ENCODE measurements around the gene CDS2. TPM values are rescaled to one million over a fixed set of nuclear protein-coding genes. Genes with fewer than 3 reads are reported as not detected.

The CDS2 gene
- total and polyA plus RNA-seq, 2 of the 13 experiments (the other 11 are each of a cell fraction or from before 2014, with no cell fraction given), result 81.3 to 153 TPM

DNA sequence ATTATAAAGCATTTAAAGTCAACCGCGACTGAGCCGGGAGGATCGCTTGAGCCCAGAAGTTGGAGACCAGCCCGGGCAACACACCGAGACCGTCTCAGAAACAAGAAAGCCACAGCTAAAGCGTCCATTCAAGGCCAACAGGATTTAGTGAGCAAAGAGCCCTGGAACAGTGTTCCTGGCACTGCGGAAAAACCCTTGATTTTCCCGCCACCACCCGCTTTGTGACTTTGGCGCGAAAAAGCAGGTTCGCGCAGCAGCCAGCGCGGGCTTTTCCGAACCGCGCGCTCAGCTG is 7.7 kb upstream of the CDS2 start (continued):
- no peak for TF ChIP-seq ZNF446 (CRISPR knock-in tag; IDR thresholded peaks at IDR 0.05)
- no peak for TF ChIP-seq FOSL2 (CRISPR knock-in tag; IDR thresholded peaks at IDR 0.05)
- TF ChIP-seq PAX8 (CRISPR knock-in tag; IDR thresholded peaks at IDR 0.05; ENCODE audit: borderline replicate concordance), result no peak
- TF ChIP-seq DR1 (CRISPR knock-in tag; IDR thresholded peaks at IDR 0.05), result no peak
- TF ChIP-seq, protein P1, sequence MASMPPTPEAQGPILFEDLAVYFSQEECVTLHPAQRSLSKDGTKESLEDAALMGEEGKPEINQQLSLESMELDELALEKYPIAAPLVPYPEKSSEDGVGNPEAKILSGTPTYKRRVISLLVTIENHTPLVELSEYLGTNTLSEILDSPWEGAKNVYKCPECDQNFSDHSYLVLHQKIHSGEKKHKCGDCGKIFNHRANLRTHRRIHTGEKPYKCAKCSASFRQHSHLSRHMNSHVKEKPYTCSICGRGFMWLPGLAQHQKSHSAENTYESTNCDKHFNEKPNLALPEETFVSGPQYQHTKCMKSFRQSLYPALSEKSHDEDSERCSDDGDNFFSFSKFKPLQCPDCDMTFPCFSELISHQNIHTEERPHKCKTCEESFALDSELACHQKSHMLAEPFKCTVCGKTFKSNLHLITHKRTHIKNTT (CRISPR knock-in tag; IDR thresholded peaks at IDR 0.05), result no peak
- no peak for TF ChIP-seq ZNF260 (CRISPR knock-in tag; IDR thresholded peaks at IDR 0.05; ENCODE audit: borderline replicate concordance, low read depth)
- TF ChIP-seq KDM3A (CRISPR knock-in tag; IDR thresholded peaks at IDR 0.05; ENCODE audit: low read depth), result no peak; the same call in 1 of the 2 replicates
- TF ChIP-seq U2AF2 (IDR thresholded peaks at IDR 0.05; ENCODE audit: low read depth, low read length), result no peak
- TF ChIP-seq, protein P2, sequence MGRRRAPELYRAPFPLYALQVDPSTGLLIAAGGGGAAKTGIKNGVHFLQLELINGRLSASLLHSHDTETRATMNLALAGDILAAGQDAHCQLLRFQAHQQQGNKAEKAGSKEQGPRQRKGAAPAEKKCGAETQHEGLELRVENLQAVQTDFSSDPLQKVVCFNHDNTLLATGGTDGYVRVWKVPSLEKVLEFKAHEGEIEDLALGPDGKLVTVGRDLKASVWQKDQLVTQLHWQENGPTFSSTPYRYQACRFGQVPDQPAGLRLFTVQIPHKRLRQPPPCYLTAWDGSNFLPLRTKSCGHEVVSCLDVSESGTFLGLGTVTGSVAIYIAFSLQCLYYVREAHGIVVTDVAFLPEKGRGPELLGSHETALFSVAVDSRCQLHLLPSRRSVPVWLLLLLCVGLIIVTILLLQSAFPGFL (CRISPR knock-in tag; IDR thresholded peaks at IDR 0.05), result no peak
- TF ChIP-seq RBM22 (optimal IDR thresholded peaks at IDR 0.05; ENCODE audit: low read length), result no peak
- TF ChIP-seq, protein P3, sequence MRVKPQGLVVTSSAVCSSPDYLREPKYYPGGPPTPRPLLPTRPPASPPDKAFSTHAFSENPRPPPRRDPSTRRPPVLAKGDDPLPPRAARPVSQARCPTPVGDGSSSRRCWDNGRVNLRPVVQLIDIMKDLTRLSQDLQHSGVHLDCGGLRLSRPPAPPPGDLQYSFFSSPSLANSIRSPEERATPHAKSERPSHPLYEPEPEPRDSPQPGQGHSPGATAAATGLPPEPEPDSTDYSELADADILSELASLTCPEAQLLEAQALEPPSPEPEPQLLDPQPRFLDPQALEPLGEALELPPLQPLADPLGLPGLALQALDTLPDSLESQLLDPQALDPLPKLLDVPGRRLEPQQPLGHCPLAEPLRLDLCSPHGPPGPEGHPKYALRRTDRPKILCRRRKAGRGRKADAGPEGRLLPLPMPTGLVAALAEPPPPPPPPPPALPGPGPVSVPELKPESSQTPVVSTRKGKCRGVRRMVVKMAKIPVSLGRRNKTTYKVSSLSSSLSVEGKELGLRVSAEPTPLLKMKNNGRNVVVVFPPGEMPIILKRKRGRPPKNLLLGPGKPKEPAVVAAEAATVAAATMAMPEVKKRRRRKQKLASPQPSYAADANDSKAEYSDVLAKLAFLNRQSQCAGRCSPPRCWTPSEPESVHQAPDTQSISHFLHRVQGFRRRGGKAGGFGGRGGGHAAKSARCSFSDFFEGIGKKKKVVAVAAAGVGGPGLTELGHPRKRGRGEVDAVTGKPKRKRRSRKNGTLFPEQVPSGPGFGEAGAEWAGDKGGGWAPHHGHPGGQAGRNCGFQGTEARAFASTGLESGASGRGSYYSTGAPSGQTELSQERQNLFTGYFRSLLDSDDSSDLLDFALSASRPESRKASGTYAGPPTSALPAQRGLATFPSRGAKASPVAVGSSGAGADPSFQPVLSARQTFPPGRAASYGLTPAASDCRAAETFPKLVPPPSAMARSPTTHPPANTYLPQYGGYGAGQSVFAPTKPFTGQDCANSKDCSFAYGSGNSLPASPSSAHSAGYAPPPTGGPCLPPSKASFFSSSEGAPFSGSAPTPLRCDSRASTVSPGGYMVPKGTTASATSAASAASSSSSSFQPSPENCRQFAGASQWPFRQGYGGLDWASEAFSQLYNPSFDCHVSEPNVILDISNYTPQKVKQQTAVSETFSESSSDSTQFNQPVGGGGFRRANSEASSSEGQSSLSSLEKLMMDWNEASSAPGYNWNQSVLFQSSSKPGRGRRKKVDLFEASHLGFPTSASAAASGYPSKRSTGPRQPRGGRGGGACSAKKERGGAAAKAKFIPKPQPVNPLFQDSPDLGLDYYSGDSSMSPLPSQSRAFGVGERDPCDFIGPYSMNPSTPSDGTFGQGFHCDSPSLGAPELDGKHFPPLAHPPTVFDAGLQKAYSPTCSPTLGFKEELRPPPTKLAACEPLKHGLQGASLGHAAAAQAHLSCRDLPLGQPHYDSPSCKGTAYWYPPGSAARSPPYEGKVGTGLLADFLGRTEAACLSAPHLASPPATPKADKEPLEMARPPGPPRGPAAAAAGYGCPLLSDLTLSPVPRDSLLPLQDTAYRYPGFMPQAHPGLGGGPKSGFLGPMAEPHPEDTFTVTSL (CRISPR knock-in tag; IDR thresholded peaks at IDR 0.05; ENCODE audit: borderline replicate concordance), result peak; percentile 90
- no peak; the same call in none of the 2 replicates for TF ChIP-seq ZSCAN31 (CRISPR knock-in tag; IDR thresholded peaks at IDR 0.05; ENCODE audit: low read depth)
- no peak; the same call in none of the 2 replicates for TF ChIP-seq BRCA1 (CRISPR knock-in tag; IDR thresholded peaks at IDR 0.05)
- TF ChIP-seq ELF1 (CRISPR knock-in tag; IDR thresholded peaks at IDR 0.05), result no peak
- no peak for TF ChIP-seq TBX3 (IDR thresholded peaks at IDR 0.05; ENCODE audit: borderline replicate concordance)
- TF ChIP-seq TBL1XR1 (IDR thresholded peaks at IDR 0.05; ENCODE audit: borderline replicate concordance, low read length, partially characterized antibody), result no peak
- TF ChIP-seq TOPORS (CRISPR knock-in tag; IDR thresholded peaks at IDR 0.05), result no peak; the same call in 1 of the 2 replicates
- peak; percentile 94 for TF ChIP-seq ZSCAN21 (CRISPR knock-in tag; IDR thresholded peaks at IDR 0.05; ENCODE audit: borderline replicate concordance)
- TF ChIP-seq SNAI1 (CRISPR knock-in tag; IDR thresholded peaks at IDR 0.05; ENCODE audit: borderline replicate concordance), result peak; percentile 100; the same call in 1 of the 2 replicates
- TF ChIP-seq, protein P4, sequence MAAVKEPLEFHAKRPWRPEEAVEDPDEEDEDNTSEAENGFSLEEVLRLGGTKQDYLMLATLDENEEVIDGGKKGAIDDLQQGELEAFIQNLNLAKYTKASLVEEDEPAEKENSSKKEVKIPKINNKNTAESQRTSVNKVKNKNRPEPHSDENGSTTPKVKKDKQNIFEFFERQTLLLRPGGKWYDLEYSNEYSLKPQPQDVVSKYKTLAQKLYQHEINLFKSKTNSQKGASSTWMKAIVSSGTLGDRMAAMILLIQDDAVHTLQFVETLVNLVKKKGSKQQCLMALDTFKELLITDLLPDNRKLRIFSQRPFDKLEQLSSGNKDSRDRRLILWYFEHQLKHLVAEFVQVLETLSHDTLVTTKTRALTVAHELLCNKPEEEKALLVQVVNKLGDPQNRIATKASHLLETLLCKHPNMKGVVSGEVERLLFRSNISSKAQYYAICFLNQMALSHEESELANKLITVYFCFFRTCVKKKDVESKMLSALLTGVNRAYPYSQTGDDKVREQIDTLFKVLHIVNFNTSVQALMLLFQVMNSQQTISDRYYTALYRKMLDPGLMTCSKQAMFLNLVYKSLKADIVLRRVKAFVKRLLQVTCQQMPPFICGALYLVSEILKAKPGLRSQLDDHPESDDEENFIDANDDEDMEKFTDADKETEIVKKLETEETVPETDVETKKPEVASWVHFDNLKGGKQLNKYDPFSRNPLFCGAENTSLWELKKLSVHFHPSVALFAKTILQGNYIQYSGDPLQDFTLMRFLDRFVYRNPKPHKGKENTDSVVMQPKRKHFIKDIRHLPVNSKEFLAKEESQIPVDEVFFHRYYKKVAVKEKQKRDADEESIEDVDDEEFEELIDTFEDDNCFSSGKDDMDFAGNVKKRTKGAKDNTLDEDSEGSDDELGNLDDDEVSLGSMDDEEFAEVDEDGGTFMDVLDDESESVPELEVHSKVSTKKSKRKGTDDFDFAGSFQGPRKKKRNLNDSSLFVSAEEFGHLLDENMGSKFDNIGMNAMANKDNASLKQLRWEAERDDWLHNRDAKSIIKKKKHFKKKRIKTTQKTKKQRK (IDR thresholded peaks at IDR 0.05; ENCODE audit: low read length), result no peak
- TF ChIP-seq SP2 (CRISPR knock-in tag; IDR thresholded peaks at IDR 0.05), result no peak

All from HepG2 (cell line).